Adrenal gland (tissue), 5 donors: ENCODE measurements around the gene RBM7.

Source experiments
- POLR2A ChIP-seq, 2 donors: fragments of 450-650 bp; IDR thresholded peaks; one replicate each; pipeline ENCODE4 v1.6.1; 2017; ENCODE audit warnings: antibody characterized with exemption in 2 of 2, mild to moderate bottlenecking in 2 of 2, moderate library complexity in 1 of 2
- TF ChIP-seq, protein P1 (sequence below), 6 experiments: fragments of 450-650 bp in 4 of 6; fragments of 200-600 bp in 2 of 6; sonication (generic) in 1 of 6; IDR thresholded peaks; 1 replicate in 5 of 6; 2 replicates in 1 of 6; pipeline versions ENCODE4 v1.5.1 to v1.8.0; 2016 to 2021; ENCODE audit warnings: antibody characterized with exemption in 6 of 6, mild to moderate bottlenecking in 2 of 6, moderate library complexity in 1 of 6
- donor health status: DM: no; HTN: no; CAD: no.

GRCh38 chr11:114447892-114448291 lies 47.4 kb downstream of the RBM7 start:
- TF ChIP-seq POLR2A (IDR thresholded peaks at IDR 0.05) = no peak
- TF ChIP-seq, protein P1, sequence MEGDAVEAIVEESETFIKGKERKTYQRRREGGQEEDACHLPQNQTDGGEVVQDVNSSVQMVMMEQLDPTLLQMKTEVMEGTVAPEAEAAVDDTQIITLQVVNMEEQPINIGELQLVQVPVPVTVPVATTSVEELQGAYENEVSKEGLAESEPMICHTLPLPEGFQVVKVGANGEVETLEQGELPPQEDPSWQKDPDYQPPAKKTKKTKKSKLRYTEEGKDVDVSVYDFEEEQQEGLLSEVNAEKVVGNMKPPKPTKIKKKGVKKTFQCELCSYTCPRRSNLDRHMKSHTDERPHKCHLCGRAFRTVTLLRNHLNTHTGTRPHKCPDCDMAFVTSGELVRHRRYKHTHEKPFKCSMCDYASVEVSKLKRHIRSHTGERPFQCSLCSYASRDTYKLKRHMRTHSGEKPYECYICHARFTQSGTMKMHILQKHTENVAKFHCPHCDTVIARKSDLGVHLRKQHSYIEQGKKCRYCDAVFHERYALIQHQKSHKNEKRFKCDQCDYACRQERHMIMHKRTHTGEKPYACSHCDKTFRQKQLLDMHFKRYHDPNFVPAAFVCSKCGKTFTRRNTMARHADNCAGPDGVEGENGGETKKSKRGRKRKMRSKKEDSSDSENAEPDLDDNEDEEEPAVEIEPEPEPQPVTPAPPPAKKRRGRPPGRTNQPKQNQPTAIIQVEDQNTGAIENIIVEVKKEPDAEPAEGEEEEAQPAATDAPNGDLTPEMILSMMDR (IDR thresholded peaks at IDR 0.05) = no peak
